Measurements from ENCODE around the gene TDRD1.
"Not testable (repeated sequence)": the region's sequence is repeated elsewhere in the genome, so short reads cannot be mapped to it uniquely, and the experiment has no call there.

Gene TDRD1

GRCh38 chr10:114179148-114179547 lies at the start of gene TDRD1:
TDRD1 (plus strand) TSS chr10:114179353; CDS start chr10:114187832, 8,479 bp downstream.
- DNase-seq, result no peak

GRCh38 chr10:114131094-114131493 lies 48.1 kb upstream of the TDRD1 start:
- no peak for DNase-seq

- no peak for DNase-seq
Observed at GRCh38 chr10:114135476-114135875, 43.7 kb upstream of the TDRD1 start.

GRCh38 chr10:114138581-114138980 lies 40.6 kb upstream of the TDRD1 start:
- no peak for DNase-seq

GRCh38 chr10:114140036-114140435 lies 39.1 kb upstream of the TDRD1 start:
- no peak for DNase-seq

GRCh38 chr10:114140827-114141226 lies 38.3 kb upstream of the TDRD1 start:
- not testable (repeated sequence) for DNase-seq

- DNase-seq, result no peak
Observed at GRCh38 chr10:114142018-114142417, 37.1 kb upstream of the TDRD1 start.

- DNase-seq, result no peak
Observed at GRCh38 chr10:114143160-114143559, 36.0 kb upstream of the TDRD1 start.

GRCh38 chr10:114149476-114149875 lies 29.7 kb upstream of the TDRD1 start:
- DNase-seq, result not testable (repeated sequence)

GRCh38 chr10:114151486-114151885 lies 27.7 kb upstream of the TDRD1 start:
- DNase-seq, result no peak

GRCh38 chr10:114151892-114152291 lies 27.3 kb upstream of the TDRD1 start:
- no peak for DNase-seq

GRCh38 chr10:114157912-114158311 lies 21.2 kb upstream of the TDRD1 start:
- DNase-seq, result no peak

GRCh38 chr10:114163062-114163461 lies 16.1 kb upstream of the TDRD1 start:
- DNase-seq, result no peak

- DNase-seq, result no peak
Observed at GRCh38 chr10:114166043-114166442, 13.1 kb upstream of the TDRD1 start.

GRCh38 chr10:114166494-114166893 lies 12.7 kb upstream of the TDRD1 start:
- DNase-seq, result no peak

- DNase-seq, result no peak
Observed at GRCh38 chr10:114167985-114168384, 11.2 kb upstream of the TDRD1 start.

- DNase-seq, result no peak
Observed at GRCh38 chr10:114168450-114169009, 10.6 kb upstream of the TDRD1 start.

- DNase-seq, result no peak
Observed at GRCh38 chr10:114172216-114172615, 6.9 kb upstream of the TDRD1 start.

GRCh38 chr10:114172776-114173602 lies 6.2 kb upstream of the TDRD1 start:
- no peak for DNase-seq

GRCh38 chr10:114173603-114173920 lies 5.6 kb upstream of the TDRD1 start:
- DNase-seq, result no peak

- peak; percentile 99 for DNase-seq
Observed at GRCh38 chr10:114173921-114174694, 5.0 kb upstream of the TDRD1 start, which contains the start of gene CCDC186. CCDC186 (minus strand) TSS chr10:114174203; CDS start chr10:114163268, 10,935 bp downstream.

GRCh38 chr10:114174695-114175188 lies 4.4 kb upstream of the TDRD1 start:
- no peak for DNase-seq

- no peak for DNase-seq
Observed at GRCh38 chr10:114175667-114176066, 3.5 kb upstream of the TDRD1 start.

- no peak for DNase-seq
Observed at GRCh38 chr10:114176511-114176910, 2.6 kb upstream of the TDRD1 start.
